Stimulated activated CD4-positive, alpha-beta T cell treated with anti-CD3 and anti-CD28 coated beads, TNF-alpha, amount 100 ng/mL, for 1 hour (primary cell): ENCODE measurements around the gene CMTM2.
A peak's percentile ranks its signal among the peaks of the same experiment; 100 is the strongest.
"Not testable (repeated sequence)": the region's sequence is repeated elsewhere in the genome, so short reads cannot be mapped to it uniquely, and the experiment has no call there.

Experiments
- DNase-seq, 3 donors: peaks; one replicate each; pipeline ENCODE4 v3.0.0-alpha.2; 2020; ENCODE audit warnings: low read depth in 3 of 3, low spot score in 1 of 3

The CMTM2 gene

DNA sequence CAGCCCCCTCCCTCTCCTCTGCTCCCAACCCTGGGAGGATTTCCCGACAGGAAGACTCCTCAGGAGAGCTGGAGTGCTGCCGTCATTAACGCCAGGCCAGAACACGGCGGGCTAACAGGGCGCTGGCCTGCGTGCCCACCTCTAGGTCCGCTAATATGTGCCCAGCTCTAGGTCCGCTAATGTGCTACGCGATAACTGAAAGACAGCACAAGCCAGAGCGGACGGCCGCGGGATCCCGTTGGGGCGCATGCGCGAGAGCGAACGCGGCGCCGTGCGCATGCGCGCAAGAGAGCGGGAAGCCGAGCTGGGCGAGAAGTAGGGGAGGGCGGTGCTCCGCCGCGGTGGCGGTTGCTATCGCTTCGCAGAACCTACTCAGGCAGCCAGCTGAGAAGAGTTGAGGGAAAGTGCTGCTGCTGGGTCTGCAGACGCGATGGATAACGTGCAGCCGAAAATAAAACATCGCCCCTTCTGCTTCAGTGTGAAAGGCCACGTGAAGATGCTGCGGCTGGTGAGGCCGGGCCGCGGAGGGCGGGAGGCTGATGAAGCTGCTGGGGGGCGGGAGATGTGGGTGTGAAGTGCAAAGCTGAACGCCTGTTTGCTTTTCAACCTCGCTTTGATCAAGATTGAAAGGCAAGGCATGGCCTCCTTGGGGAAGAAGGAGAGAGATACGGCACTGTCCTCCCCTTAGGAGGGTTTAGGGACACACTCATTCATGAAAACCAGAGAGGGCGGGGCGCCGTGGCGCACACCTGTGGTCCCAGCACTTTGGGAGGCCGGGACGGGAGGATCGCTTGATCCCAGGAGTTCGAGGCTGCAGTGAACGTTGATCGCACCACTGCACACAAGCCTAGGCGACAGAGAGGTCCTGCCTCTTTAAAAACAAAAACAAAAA lies 26.7 kb upstream of the CMTM2 start, which contains the start of gene CKLF:
Gene CKLF (plus strand): TSS at position 291 of the 892 bp plus-strand sequence. CDS start 140 bp downstream, at position 431.
- peak; percentile 77 to 90 (median 85) for DNase-seq

DNA sequence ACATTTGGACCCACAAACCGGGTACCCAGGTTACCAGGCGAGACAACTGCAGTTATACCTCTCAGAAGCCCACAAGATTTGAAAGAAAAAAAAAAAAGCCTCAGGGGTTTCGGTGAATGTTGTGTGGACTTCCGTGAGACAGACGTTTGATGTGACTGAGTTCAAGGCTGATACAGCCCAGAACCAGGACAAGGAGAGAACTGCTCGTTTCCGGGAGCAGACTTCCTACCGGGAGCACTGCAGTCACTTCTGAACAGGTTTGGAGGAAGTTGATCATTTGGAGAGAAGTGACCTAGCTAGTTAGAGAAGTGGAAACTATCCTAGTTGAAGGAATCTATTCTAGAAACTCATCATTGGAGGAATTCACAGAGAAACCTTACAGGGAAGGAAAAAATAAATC lies 26.0 kb upstream of the CMTM2 start:
- DNase-seq, result no peak

DNA sequence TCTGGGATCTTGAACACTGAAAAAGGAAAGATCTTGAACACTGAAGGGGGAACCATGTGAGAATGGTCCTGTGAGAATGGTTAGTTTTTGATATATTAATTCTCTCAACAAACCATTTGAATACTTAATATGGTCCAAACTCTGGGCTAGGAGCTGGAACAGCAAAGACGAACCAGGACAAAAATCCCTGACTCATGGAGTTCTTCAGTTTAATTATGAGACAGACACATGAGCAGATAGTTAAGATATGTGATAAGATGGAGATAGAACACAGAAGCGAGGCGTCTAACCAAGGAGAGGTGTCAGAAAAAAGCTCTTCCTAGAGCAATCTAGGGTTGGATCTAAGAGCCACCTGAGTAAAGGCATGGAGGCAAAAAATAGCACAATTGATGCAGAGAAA lies 25.2 kb upstream of the CMTM2 start:
- DNase-seq, result no peak

DNA sequence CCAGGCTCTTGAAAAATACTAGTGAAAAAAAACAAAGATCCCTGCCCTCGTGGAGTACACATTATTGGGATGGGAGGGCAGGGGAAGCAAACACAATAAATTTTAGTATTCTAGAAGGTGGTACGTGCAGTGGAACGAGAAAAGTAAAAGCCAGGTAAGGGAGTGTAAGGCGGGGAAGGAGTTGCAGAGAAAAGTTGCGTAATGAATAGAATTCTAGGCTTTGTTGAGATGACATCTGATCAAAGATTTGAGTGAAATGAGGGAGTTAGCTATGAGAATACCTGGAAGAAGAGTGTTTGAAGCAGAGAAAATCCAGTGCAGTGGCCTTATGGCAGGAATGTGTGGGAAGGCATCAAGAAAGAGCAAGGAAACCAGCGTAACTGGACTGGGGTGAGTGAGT lies 24.8 kb upstream of the CMTM2 start:
- DNase-seq, result no peak

DNA sequence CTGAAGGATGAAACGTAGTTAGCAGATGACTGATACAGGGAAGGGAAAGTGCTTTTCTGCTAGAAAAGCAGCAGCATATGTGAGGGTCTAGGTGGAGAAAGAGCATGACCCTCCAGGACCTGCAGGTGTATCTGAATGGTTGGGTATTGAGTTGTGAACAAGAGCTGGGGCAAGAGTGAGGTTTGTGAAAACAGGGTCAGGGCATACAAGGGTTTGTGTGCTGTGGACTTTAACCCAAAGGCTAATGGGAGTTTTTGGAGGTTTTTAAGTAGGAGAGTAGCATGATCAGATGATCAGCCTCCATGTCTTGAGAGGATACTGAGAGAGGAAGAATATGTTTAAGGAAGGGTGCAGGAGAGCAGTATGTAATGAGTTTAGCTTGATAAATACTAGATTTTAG lies 19.2 kb upstream of the CMTM2 start:
- no peak for DNase-seq

DNA sequence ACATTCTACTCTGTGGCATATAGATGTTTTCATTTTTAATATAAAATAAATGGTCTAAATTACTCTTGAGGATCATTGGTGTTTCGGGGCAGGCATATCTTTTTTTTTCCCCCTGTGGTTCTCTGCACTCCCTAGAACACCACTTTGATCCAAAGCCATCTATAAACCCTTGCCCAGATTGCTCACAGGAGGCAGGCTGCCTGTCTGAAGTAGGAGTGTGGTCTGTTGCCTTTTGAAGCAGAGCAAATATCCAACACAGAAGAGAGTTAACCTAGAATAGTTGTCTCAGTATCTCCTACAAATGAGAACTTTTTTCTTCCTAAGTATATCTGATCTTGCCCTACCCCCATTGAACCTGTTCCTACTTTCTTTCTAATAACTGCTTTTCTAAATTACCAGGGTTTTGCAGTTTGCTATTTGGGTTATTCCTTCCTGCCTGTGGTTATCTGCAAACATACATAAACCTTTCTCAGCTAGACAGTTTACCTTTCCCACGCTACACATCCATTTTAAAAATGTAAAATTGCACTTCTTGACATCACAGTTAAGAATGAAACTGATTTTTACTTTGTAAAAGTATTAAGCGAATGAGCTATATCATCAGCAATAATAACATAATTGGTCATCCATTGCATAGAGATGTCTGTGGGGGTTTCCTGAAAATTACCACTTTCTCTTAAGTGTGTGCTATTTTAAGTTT lies 17.7 kb upstream of the CMTM2 start:
- DNase-seq, result no peak

DNA sequence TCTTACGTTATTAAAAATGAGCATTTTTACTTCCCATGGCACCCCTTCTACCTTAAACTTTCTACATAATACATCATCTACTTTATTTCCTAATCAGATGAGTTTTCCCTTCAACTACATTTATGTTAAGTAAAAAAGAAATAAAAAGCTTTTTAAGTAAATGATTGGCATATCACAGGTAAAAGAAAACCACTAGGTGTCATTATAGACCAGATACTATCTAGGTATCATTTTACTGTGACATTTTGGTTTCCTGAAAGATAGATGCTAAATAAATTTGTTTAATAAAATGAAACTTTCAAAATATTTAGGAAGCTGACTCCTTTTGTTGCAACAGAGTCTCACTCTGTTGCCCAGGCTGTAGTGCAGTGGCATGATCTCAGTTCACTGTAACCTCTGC lies 16.9 kb upstream of the CMTM2 start:
- no peak for DNase-seq

DNA sequence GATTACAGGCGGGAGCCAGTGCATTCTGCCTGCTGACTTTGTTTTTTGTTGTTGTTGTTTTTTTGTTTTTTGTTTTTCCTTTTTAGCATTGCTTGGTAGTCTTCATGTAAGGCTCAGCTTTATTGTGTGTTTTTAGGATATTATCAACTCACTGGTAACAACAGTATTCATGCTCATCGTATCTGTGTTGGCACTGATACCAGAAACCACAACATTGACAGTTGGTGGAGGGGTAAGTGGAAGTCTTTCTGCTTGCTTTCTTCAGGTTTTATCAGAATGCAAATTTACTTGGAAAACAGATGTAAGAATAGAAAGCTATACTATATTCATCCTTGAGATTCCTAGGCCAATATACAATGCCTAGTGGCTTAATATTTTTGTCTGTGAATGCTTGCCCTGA lies 16.3 kb upstream of the CMTM2 start:
- no peak for DNase-seq

DNA sequence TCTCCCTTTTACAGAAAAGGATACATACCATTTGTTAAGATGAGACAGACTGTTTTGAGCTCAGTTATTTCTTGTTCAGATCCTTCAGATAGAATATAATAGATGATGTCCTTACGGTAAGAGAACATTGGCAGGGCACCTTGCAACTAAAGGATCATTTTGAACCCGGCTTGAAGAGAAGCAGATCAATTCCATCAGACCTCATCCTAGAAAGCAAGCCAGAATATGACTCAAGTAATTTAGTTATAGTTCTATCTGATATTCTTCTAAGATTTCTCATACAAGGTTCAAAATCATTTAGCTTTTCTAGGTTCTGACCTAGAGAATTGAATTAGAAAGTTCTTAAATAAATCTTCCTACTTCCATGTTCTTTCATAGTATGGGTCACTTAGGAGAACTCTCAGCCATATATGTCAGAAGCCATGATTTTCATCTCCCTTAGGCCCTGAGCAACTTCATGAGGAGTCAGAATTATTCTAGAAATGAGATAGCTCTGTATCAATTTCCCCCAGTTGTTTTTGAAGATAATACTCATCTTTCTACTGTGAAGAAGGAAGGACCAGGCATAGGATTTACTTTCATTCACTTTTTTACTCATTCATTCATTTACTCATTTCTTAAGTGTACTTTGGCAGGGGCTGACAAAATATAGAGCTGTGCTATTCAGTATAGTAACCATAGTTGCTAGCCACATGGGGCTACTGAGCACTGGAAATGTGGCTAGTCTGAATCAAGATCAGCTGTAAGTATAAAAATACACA lies 15.5 kb upstream of the CMTM2 start:
- no peak for DNase-seq

DNA sequence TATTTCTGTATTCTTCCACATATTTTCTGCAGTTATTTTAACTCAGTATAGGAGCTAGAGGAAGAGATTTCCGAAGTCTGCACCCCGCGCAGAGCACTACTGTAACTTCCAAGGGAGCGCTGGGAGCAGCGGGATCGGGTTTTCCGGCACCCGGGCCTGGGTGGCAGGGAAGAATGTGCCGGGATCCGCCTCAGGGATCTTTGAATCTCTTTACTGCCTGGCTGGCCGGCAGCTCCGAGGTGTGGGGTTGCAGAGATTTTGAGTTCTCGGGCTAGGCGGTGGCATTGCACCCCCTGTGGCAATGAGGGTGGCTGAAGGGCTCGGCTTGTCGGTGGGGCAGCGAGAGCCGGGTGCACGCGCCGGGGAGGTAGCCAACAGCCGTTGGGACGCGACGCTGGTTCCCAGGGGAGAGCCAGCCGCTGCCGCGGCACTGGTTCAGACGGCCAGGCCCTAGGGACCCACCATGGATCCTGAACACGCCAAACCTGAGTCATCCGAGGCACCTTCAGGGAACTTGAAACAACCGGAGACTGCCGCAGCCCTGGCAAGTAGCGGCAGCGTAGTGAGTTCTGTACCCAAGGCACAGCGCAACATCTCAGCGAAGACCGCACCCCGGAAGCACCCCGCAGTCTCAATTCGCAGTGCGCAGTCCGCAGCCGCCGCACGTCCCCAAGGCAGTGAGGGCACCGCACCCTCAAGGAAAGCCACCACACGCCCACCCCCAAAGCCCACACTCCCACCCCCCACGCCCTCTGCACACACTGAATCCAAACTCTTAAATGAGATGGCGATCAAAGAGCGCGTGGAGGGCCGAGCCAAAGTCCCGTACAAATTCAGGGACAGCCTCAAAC lies 13.0 kb upstream of the CMTM2 start, which contains the start of gene CMTM1:
Gene CMTM1 (plus strand): TSS at position 389 of the 851 bp plus-strand sequence. CDS start 75 bp downstream, at position 464.
- DNase-seq, result no peak

DNA sequence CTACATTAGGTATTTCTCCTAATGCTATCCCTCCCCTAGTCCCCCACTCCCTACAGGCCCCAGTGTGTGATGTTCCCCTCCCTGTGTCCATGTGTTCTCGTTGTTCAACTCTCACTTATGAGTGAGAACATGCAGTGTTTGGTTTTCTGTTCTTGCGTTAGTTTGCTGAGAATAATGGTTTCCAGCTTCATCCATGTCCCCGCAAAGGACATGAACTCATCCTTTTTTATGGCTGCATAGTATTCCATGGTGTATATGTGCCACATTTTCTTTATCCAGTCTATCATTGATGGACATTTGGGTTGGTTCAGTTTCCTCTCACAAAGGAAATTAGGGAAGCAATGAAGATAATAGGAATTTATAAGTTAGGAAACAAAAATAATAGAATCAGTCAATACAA lies 12.0 kb upstream of the CMTM2 start:
- DNase-seq, result not testable (repeated sequence)

DNA sequence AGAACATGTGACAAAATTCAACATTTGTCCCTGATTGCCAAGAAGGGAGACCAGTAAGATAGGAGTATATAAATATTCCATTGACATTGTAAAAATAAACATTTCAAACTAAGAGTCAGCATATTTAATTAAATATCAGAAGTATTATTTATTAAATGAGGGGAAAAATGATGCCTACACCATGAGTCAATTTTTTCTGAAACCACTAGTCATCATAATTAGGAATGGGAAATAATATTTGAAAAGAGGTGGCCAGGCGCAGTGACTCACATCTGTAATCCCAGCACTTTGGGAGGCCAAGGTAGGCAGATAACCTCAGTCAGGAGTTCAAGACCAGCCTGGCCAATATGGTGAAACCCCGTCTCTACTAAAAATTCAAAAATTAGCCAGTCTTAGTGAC lies 10.9 kb upstream of the CMTM2 start:
- no peak for DNase-seq

DNA sequence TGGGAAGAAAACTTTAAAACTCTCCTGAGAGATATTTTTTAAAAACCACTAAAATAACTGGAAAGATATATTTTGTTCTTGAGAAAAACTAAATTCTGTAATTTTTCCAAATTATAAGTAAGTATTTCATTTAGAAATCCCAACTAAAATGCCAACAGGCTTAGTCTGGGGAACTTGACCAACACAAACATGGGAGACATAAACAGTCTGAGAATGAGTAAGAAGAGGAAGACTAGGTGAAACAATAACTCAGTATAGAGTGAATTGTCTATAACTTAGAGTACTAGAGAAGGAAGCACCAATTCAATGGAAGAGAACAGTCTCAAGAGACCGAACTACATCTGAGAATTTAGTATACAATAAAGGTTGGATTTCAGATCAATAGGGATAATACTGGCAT lies 10.1 kb upstream of the CMTM2 start:
- DNase-seq, result no peak

DNA sequence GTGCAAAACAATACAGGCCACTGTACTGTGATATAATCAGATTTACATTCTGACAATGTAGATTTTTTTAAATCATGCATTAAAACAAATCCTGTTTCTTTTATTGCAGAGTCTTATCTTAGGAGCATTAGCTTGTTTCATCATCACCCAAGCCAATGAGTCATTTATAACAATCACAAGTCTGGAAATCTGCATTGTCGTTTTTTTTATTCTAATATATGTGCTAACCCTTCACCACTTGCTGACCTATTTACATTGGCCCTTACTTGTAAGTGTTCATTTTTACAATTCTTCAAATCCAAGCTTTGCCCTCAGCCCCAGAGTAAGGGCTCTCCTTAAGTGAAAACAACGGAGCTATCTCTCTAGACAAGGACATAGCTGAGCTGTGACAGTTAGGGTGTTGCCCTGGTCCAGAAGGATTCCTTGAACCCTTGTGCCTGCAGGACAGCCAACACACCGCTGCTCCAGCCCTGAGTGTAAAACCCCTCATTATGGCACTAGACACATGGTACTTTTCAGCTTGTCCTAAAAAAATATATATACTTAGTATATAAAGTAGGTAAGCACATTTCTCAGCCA lies 9.3 kb upstream of the CMTM2 start:
- DNase-seq, result no peak

DNA sequence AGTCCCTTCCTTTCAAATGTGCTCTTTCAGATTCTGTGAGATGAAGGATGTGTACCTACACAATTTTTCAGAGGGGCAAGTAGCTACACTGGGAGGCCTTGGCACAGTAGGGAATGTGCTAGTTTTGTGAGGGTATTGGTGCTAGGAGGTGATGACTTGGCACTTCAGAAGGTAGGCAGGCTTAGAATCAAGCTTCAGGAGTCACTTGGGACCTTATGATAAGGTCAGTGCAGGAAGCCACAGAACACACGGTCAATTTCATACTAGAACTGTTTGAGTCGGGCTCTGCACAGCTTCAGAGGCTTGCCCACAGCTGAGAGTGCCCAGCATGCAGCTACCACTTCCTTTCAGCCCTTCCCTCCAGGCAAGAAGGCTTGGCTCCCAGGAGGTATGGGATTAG lies 6.9 kb upstream of the CMTM2 start:
- no peak for DNase-seq

DNA sequence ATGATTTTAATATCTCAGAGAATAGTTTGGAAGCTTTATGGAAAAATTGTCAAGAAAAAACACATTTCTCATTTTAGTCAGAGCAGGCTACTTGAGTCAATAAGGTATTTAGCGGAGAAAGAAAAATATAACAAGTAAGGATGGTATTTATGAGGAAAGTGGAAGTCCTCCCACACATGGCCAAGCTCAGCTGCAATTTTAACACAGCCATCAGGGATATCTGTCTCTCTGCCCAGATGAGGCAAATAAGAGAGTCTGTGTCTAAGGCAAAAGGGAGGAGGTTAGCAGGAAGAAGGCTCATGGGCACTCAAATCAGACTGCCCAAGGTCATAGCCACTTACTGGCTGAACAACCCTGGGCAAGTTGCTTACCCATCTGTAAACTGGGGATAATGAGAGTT lies 5.2 kb upstream of the CMTM2 start:
- no peak for DNase-seq

DNA sequence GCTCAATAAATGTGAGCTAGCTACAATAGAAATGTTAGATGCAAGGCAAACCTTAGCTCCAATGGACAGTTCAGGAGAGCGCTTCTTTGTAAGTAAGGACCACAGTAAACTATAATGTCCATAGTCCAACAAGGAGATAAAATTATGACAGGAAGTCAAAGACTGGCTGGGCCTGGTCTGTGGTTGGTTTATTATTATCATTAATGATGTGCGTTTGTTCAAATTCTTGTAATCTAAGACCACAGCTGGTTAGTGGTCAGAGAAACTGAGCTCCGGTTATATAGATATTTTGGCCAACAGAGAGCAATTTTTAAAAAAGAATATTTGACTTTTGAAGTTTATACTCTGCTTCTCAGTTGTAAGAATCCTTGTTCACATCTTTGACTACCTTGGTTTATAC lies 4.7 kb upstream of the CMTM2 start:
- DNase-seq, result no peak

DNA sequence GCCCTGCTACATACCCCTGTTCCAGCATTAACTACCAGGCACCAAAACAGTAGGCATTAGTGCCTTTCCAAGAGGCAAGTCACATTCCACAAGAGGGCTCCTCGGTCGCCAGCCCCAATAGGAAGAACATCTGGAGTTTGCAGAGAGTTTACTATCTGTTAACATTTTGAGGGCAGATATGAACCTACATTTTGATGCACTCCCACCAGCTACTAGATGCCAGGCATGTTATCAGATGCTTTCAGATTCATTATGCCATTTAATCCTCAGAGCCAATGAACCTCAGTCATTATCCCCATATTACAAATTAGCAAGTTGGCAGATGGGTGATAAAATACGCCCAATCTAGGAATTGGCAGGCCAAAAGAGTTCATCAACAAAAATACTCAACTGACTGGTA lies 4.2 kb upstream of the CMTM2 start:
- DNase-seq, result no peak

DNA sequence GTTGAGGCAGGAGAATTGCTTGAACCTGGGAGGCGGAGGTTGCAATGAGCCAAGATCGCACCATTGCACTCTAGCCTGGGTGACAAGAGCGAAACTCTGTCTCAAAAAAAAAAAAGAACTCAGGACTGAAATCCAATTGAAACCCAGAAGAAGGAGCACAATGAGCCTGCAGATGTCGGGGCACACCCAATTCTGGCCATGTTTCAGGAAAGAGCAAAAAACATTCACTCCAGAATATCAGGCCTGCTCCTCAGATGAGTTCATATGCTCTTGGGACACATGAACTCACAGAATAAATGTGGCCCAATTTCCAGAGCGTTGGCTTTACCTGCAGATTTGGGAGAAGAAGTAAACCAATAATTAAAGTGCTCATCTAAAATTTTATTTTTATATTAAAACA lies 3.0 kb upstream of the CMTM2 start:
- no peak for DNase-seq

DNA sequence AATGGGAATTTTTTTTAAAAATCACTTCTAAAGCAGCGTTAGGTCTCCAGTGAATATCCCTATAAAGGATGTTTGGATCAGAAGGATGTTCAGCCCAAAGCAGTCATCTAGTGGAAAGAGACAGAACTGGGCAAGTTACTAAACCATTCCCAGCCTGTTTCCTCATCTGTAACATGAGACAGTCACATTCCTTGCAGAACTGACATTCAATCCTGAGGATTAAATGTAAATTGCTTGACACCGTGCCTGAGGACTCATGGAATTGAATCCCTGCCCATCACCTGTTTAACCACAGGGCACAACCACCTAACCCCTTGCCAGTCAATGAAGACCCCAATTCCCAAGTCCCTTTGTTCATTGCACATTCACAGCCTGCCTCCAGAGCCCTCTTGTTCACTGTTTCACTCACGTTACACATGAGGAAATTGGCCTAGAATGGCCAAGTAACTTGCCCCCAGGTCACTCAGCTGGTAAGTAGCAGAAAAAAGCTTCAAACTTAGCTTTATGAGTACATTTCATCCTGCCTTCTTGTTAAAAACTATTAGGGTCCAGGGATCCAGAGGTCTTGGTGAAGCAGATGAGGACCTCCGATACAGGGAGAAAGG lies 1.4 kb downstream of the CMTM2 start:
- no peak for DNase-seq
